Activated CD8-positive, alpha-beta memory T cell treated with anti-CD3 and anti-CD28 coated beads for 36 hours (primary cell): ENCODE results near the gene LLGL1. TPM values are rescaled to one million over a fixed set of nuclear protein-coding genes. Genes with fewer than 3 reads are reported as not detected.

Experiments
- CTCF ChIA-PET: fragments of 350-600 bp; sonication (Branson Sonifier 250); formaldehyde crosslinking; loops from one replicate; lab custom pipeline; 2021; ENCODE audit warnings: antibody characterized with exemption; lab: Charles Lee
- POLR2A ChIA-PET: fragments of 350-600 bp; sonication (Branson Sonifier 250); formaldehyde crosslinking; loops from one replicate; lab custom pipeline; 2021; ENCODE audit warnings: antibody characterized with exemption; lab: Charles Lee
- total RNA-seq, 2 experiments: library from RNA; stranded (reverse); gene quantifications; one replicate each; pipeline ENCODE4 v1.2.3, GENCODE V29; 2021

LLGL1 gene
- total RNA-seq, result 10 to 100 TPM; 23.6 to 24.9 TPM

GRCh38 chr17:18225121-18225641 is at the start of gene LLGL1:
Gene LLGL1 (plus strand): TSS chr17:18225635. CDS start chr17:18225683, 48 bp downstream.
- ChIA-PET CTCF (interaction anchor here (1.5 kb wide), 1 partner anchor 23 kb away, joined by 4 read pairs; no protein-coding TSS in a partner anchor), POLR2A (interaction anchor here (0.6 kb wide), 2 partner anchors 11 to 135 kb away, joined by 4 to 7 read pairs; no protein-coding TSS in a partner anchor)

GRCh38 chr17:18176176-18176575 is 49.3 kb upstream of the LLGL1 start:
- ChIA-PET POLR2A (no interaction called here), CTCF (no interaction called here)

- CTCF ChIA-PET, result no interaction called here
- POLR2A ChIA-PET, result no interaction called here
These were observed 48.3 kb upstream of the LLGL1 start for GRCh38 chr17:18177133-18177532.

- ChIA-PET POLR2A (no interaction called here), CTCF (no interaction called here)
These were observed 47.7 kb upstream of the LLGL1 start for GRCh38 chr17:18177722-18178121.

GRCh38 chr17:18179196-18179595 is 46.2 kb upstream of the LLGL1 start:
- ChIA-PET POLR2A (no interaction called here), CTCF (no interaction called here)

- POLR2A ChIA-PET, result no interaction called here
- CTCF ChIA-PET, result interaction anchor here (1.3 kb wide), 1 partner anchor 38 kb away, joined by 3 read pairs; no protein-coding TSS in a partner anchor
These were observed 45.6 kb upstream of the LLGL1 start for GRCh38 chr17:18179804-18180203.

GRCh38 chr17:18181358-18181757 is 44.1 kb upstream of the LLGL1 start:
- ChIA-PET POLR2A (no interaction called here), CTCF (interaction anchor here (0.6 to 1.6 kb wide), 4 partner anchors 16 to 356 kb away, joined by 4 to 7 read pairs (median 4); no protein-coding TSS in a partner anchor)

GRCh38 chr17:18182110-18182977 is 43.1 kb upstream of the LLGL1 start:
- ChIA-PET CTCF (interaction anchor here (0.8 to 1.6 kb wide), 6 partner anchors 15 to 45 kb away, joined by 3 to 7 read pairs (median 4); no protein-coding TSS in a partner anchor), POLR2A (interaction anchor here (1.2 to 1.4 kb wide), 2 partner anchors 20 to 133 kb away, joined by 3 to 5 read pairs; partner anchors contain the start of genes SMCR8 and TOP3A)

- ChIA-PET POLR2A (interaction anchor here (1.2 to 2.3 kb wide), 4 partner anchors 21 to 132 kb away, joined by 3 to 11 read pairs (median 6); partner anchors contain the start of genes SMCR8 and TOP3A), CTCF (interaction anchor here (0.7 to 1.5 kb wide), 3 partner anchors 22 to 144 kb away, joined by 3 to 5 read pairs (median 4); no protein-coding TSS in a partner anchor)
These were observed 42.5 kb upstream of the LLGL1 start for GRCh38 chr17:18182978-18183333.

- POLR2A ChIA-PET, result interaction anchor here (1.0 to 2.3 kb wide), 6 partner anchors 21 to 132 kb away, joined by 3 to 11 read pairs (median 4); partner anchors contain the start of genes SMCR8 and TOP3A
- CTCF ChIA-PET, result interaction anchor here (0.7 to 1.6 kb wide), 7 partner anchors 9 to 145 kb away, joined by 3 to 7 read pairs (median 4); no protein-coding TSS in a partner anchor
These were observed 41.9 kb upstream of the LLGL1 start, which contains the start of gene ALKBH5 for GRCh38 chr17:18183334-18184142. Gene ALKBH5 (plus strand): TSS chr17:18183828. CDS start chr17:18184244, 416 bp downstream.

GRCh38 chr17:18184143-18185031 is 41.0 kb upstream of the LLGL1 start:
- CTCF ChIA-PET, result interaction anchor here (0.6 to 1.6 kb wide), 7 partner anchors 9 to 41 kb away, joined by 3 to 7 read pairs (median 4); no protein-coding TSS in a partner anchor

GRCh38 chr17:18185391-18185790 is 40.0 kb upstream of the LLGL1 start:
- ChIA-PET CTCF (interaction anchor here (0.6 to 1.6 kb wide), 5 partner anchors 18 to 124 kb away, joined by 3 to 5 read pairs (median 3); no protein-coding TSS in a partner anchor), POLR2A (interaction anchor here (0.9 to 2.3 kb wide), 2 partner anchors 17 to 32 kb away, joined by 8 to 11 read pairs; no protein-coding TSS in a partner anchor)

More at GRCh38 chr17:18184143-18185031, 41.0 kb upstream of the LLGL1 start:
- POLR2A ChIA-PET, result interaction anchor here (0.7 to 2.3 kb wide), 5 partner anchors 9 to 86 kb away, joined by 3 to 11 read pairs (median 3); no protein-coding TSS in a partner anchor

- ChIA-PET CTCF (interaction anchor here (0.6 to 1.1 kb wide), 2 partner anchors 17 to 124 kb away, joined by 3 read pairs; no protein-coding TSS in a partner anchor), POLR2A (interaction anchor here (0.9 kb wide), 1 partner anchor 16 kb away, joined by 8 read pairs; no protein-coding TSS in a partner anchor)
These were observed 39.4 kb upstream of the LLGL1 start for GRCh38 chr17:18185832-18186626.

GRCh38 chr17:18186627-18186982 is 38.8 kb upstream of the LLGL1 start:
- POLR2A ChIA-PET, result no interaction called here

GRCh38 chr17:18187226-18187625 is 38.2 kb upstream of the LLGL1 start:
- ChIA-PET POLR2A (no interaction called here), CTCF (interaction anchor here (1.8 kb wide), 1 partner anchor 31 kb away, joined by 4 read pairs; no protein-coding TSS in a partner anchor)

More at GRCh38 chr17:18186627-18186982, 38.8 kb upstream of the LLGL1 start:
- CTCF ChIA-PET, result interaction anchor here (1.1 kb wide), 1 partner anchor 17 kb away, joined by 3 read pairs; no protein-coding TSS in a partner anchor
